Smooth muscle cell (in vitro differentiated cells): ENCODE measurements around the gene C19orf12. TPM values are rescaled to one million over a fixed set of nuclear protein-coding genes. Genes with fewer than 3 reads are reported as not detected.

Source experiments
- DNase-seq: peaks from one replicate; lab custom pipeline; 2025; ENCODE audit not compliant: unreplicated experiment; lab: John Stamatoyannopoulos, UW
- H2AFZ ChIP-seq: fragments of 200-600 bp; sonication (generic); 2 replicates; pipeline ENCODE4 v1.6.0; 2016; ENCODE audit warnings: antibody characterized with exemption, low read depth, mild to moderate bottlenecking
- H3F3A ChIP-seq: fragments of 200-600 bp; sonication (generic); 2 replicates; pipeline ENCODE4 v1.6.0; 2017; ENCODE audit warnings: antibody characterized with exemption, low read depth
- H3K27ac ChIP-seq: fragments of 200-600 bp; sonication (generic); 2 replicates; pipeline ENCODE4 v1.5.1; 2016; ENCODE audit warnings: low read depth, mild to moderate bottlenecking
- H3K27me3 ChIP-seq: fragments of 200-600 bp; sonication (generic); 2 replicates; pipeline ENCODE4 v1.6.1; 2016; ENCODE audit warnings: low read depth, mild to moderate bottlenecking
- H3K36me3 ChIP-seq: fragments of 200-600 bp; sonication (generic); 2 replicates; pipeline ENCODE4 v1.5.1; 2016; ENCODE audit warnings: low read depth
- H3K4me1 ChIP-seq: fragments of 200-600 bp; sonication (generic); 2 replicates; pipeline ENCODE4 v1.5.1; 2016; ENCODE audit warnings: low read depth
- H3K4me2 ChIP-seq: fragments of 200-600 bp; sonication (generic); 2 replicates; pipeline ENCODE4 v1.6.0; 2016; ENCODE audit warnings: mild to moderate bottlenecking
- H3K4me3 ChIP-seq: fragments of 200-600 bp; sonication (generic); 2 replicates; pipeline ENCODE4 v1.5.1; 2016; ENCODE audit warnings: mild to moderate bottlenecking
- H3K79me2 ChIP-seq: fragments of 200-600 bp; sonication (generic); 2 replicates; pipeline ENCODE4 v1.6.0; 2016; ENCODE audit warnings: low read depth, mild to moderate bottlenecking
- H3K9ac ChIP-seq: fragments of 200-600 bp; sonication (generic); 2 replicates; pipeline ENCODE4 v1.6.0; 2016; ENCODE audit warnings: low read depth
- H3K9me3 ChIP-seq: fragments of 200-600 bp; sonication (generic); replicated peaks from 2 replicates; pipeline ENCODE4 v1.5.1; 2016; ENCODE audit warnings: low read depth
- H4K20me1 ChIP-seq: fragments of 200-600 bp; sonication (generic); 2 replicates; pipeline ENCODE4 v1.6.0; 2016; ENCODE audit warnings: low read depth
- CTCF ChIP-seq: fragments of 200-600 bp; sonication (generic); IDR thresholded peaks from 2 replicates; pipeline ENCODE4 v1.5.1; 2017; ENCODE audit warnings: borderline replicate concordance, mild to moderate bottlenecking, antibody characterized with exemption; ENCODE audit not compliant: insufficient read depth, poor library complexity, severe bottlenecking
- WGBS: methylation state at CpG from one replicate; pipeline ENCODE4 v1.1.7; 2016; ENCODE audit warnings: low lambda C conversion rate; 5-methylcytosine and 5-hydroxymethylcytosine counted together
- polyA plus RNA-seq: library from polyadenylated mRNA; unstranded; fragments of >200 nt; fragmentation: Nextera tagmentation; extraction: Ambion mirVana; gene quantifications from 2 replicates; pipeline ENCODE4 v1.2.1, GENCODE V29; 2016
- total RNA-seq: library from RNA; depleted of rRNA; stranded (reverse); fragments of >200 nt; gene quantifications from 2 replicates; pipeline ENCODE4 v1.2.3, GENCODE V29; 2014

C19orf12 gene
- total and polyA plus RNA-seq, 2 experiments from 2014 or later = 22.7 to 30.0 TPM

- Histone ChIP-seq H3K27me3 (no peaks in the 10 kb centered on the region), H3K79me2 (no peaks in the 10 kb centered on the region), H3F3A (peaks cover 6% of the 10 kb centered on the region), H3K9ac (no peak overlapping the region), H3K36me3 (no peaks in the 10 kb centered on the region), H3K4me3 (no peak overlapping the region), H4K20me1 (no peaks in the 10 kb centered on the region), H3K4me2 (no peak overlapping the region), H3K4me1 (no peaks in the 10 kb centered on the region), H3K9me3 (no peaks in the 10 kb centered on the region), H2AFZ (no peak overlapping the region), H3K27ac (no peak overlapping the region)
- DNase-seq = no peak
- TF ChIP-seq CTCF = no peak
- WGBS = 82% methylated on average over 4 of the region's 4 CpGs
Observed at GRCh38 chr19:29655648-29656335, 59.3 kb downstream of the C19orf12 start.

DNA sequence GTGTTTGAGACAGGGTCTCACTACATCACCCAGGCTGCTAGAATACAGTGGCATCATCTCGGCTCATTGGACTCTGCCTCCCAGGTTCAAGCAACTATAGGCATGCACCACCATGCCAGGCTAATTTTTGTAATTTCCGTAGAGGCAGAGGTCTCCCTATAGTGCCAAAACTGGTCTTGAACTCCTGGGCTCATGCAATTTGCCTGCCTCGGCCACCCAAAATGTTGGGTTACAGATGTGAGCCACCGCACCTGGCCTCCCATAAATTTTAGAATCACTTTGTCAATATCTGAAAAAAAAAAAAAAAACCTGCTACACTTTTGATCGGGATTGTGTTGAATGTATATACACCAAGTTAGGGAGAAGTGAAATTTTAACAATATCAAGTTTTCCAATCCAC, 61.7 kb downstream of the C19orf12 start:
- no peak overlapping the region for H3K27ac ChIP-seq
- H3K4me3 ChIP-seq = no peak overlapping the region
- TF ChIP-seq CTCF = no peak
- H3K9ac ChIP-seq = no peak overlapping the region
- no peak for DNase-seq
- 91% methylated on average over 5 of the region's 5 CpGs for WGBS
- no peak overlapping the region for H2AFZ ChIP-seq
- no peaks in the 10 kb centered on the region for H3K4me1 ChIP-seq
- no peaks in the 10 kb centered on the region for H3K79me2 ChIP-seq
- H3K36me3 ChIP-seq = no peaks in the 10 kb centered on the region
- no peaks in the 10 kb centered on the region for H3K27me3 ChIP-seq
- no peaks in the 10 kb centered on the region for H3F3A ChIP-seq
- no peaks in the 10 kb centered on the region for H3K9me3 ChIP-seq
- H3K4me2 ChIP-seq = no peak overlapping the region
- no peaks in the 10 kb centered on the region for H4K20me1 ChIP-seq

DNA sequence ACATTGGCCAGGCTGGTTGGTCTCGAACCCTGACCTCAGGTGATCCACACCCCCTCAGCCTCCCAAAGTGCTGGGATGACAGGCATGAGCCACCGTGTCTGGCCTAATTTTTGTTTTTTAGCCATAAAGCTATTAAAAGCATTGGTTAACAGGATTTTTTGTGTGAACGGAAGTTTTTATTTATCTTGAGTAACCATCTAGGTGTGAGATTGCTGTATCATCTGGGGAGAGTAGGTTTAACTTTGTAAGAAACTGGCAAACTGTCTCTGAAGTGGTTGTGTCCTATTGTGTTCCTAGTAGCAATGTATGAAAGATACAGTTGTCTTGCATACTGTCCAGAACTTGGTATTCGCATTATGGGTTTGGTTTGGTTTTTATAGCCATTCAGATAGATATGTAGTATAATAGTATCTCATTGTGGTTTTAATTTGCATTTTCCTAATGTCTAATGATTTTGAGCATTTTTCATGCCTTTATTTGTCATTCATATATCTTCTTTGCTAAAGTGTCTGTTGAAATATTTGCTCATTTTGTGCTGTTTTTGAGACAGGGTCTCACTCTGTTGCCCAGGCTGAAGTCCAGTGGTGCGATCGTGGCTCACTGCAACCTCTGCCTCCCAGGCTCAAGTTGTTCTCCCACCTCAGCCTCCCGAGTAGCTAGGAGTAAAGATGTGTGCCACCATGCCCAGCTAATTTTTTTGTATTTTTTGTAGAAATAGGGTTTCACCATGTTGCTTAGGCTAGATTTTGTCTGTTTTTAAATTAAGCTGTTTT, 63.3 kb downstream of the C19orf12 start:
- no peak overlapping the region for H3K27ac ChIP-seq
- H3K9me3 ChIP-seq = no peaks in the 10 kb centered on the region
- 90% methylated on average over 7 of the region's 7 CpGs for WGBS
- no peaks in the 10 kb centered on the region for H3K79me2 ChIP-seq
- DNase-seq = no peak
- no peak overlapping the region for H3K4me2 ChIP-seq
- no peaks in the 10 kb centered on the region for H3K4me1 ChIP-seq
- no peak overlapping the region for H3K4me3 ChIP-seq
- no peak overlapping the region for H3K9ac ChIP-seq
- no peaks in the 10 kb centered on the region for H3F3A ChIP-seq
- no peaks in the 10 kb centered on the region for H4K20me1 ChIP-seq
- no peaks in the 10 kb centered on the region for H3K27me3 ChIP-seq
- no peak overlapping the region for H2AFZ ChIP-seq
- no peak for TF ChIP-seq CTCF
- no peaks in the 10 kb centered on the region for H3K36me3 ChIP-seq
